ENCODE measurements around the gene DIP2C.

DNA sequence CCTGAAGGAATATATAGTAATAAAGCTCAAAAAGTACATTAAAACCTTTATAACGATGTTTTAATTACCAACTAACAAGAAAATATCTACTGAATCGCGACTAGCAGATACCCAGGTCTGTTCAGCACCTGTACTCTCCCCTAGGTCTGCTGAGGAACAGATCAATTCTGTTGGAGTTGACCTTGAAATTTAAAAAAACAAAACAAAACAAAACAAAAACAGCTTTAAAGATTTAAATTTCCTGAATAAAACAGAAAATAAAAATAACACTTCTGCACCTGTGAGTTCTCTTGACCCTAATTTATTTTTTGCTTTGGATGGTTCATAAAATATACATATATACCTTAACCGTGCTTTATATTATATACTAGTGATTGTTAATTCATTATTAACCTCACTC is 24.6 kb downstream of the DIP2C start:
- TF ChIP-seq, protein P1, sequence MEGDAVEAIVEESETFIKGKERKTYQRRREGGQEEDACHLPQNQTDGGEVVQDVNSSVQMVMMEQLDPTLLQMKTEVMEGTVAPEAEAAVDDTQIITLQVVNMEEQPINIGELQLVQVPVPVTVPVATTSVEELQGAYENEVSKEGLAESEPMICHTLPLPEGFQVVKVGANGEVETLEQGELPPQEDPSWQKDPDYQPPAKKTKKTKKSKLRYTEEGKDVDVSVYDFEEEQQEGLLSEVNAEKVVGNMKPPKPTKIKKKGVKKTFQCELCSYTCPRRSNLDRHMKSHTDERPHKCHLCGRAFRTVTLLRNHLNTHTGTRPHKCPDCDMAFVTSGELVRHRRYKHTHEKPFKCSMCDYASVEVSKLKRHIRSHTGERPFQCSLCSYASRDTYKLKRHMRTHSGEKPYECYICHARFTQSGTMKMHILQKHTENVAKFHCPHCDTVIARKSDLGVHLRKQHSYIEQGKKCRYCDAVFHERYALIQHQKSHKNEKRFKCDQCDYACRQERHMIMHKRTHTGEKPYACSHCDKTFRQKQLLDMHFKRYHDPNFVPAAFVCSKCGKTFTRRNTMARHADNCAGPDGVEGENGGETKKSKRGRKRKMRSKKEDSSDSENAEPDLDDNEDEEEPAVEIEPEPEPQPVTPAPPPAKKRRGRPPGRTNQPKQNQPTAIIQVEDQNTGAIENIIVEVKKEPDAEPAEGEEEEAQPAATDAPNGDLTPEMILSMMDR (conservative IDR thresholded peaks at IDR 0.05 in 1 of 2, IDR thresholded peaks at IDR 0.05 in 1 of 2; ENCODE audit: extremely low read depth in 1 of 2, insufficient read depth in 1 of 2, low read depth in 1 of 2, low read length in 2 of 2) = no peak
- no peak for TF ChIP-seq EZH2 (IDR thresholded peaks at IDR 0.05; ENCODE audit: borderline replicate concordance, low read length)

Measured in mammary epithelial cell (primary cell).